ENCODE data around the gene KIR3DL2. TPM values are rescaled to one million over a fixed set of nuclear protein-coding genes. Genes with fewer than 3 reads are reported as not detected.
"Not testable (repeated sequence)": the region's sequence is repeated elsewhere in the genome, so short reads cannot be mapped to it uniquely, and the experiment has no call there.

Gene KIR3DL2
- total RNA-seq, 1 donor from 2014 or later, result not detected

DNA sequence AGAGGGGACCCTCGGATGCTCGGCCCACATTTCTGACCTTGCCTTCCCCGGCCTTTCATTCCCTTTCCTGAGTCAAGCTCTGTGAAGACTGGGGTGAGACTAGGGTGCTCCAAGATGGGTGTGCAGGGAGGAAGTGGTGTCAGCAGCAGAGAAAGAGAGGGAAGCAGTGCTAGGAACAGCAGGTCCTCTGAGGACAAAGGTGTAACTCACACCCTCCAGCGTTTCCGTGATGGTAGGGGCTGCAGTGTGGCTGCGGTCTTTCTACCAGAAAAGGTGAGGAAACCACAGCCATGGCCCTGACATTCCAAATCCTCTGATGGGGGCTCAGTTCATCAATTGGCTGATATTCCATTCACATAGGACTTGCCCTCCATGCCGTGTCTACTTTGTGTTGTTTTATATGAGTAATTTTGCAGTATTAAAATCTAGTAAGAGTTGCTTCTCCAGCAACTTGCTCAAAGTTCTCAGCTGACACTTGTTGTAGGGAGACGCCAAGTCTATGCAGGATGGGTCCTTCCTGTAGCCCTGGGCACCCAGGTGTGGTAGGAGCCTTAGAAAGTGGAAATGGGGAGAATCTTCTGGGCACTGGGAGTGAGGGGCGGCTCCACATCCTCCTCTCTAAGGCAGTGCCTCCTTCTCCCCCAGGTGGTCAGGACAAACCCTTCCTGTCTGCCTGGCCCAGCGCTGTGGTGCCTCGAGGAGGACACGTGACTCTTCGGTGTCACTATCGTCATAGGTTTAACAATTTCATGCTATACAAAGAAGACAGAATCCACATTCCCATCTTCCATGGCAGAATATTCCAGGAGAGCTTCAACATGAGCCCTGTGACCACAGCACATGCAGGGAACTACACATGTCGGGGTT is 32.3 kb upstream of the KIR3DL2 start:
- TF ChIP-seq, protein P1, sequence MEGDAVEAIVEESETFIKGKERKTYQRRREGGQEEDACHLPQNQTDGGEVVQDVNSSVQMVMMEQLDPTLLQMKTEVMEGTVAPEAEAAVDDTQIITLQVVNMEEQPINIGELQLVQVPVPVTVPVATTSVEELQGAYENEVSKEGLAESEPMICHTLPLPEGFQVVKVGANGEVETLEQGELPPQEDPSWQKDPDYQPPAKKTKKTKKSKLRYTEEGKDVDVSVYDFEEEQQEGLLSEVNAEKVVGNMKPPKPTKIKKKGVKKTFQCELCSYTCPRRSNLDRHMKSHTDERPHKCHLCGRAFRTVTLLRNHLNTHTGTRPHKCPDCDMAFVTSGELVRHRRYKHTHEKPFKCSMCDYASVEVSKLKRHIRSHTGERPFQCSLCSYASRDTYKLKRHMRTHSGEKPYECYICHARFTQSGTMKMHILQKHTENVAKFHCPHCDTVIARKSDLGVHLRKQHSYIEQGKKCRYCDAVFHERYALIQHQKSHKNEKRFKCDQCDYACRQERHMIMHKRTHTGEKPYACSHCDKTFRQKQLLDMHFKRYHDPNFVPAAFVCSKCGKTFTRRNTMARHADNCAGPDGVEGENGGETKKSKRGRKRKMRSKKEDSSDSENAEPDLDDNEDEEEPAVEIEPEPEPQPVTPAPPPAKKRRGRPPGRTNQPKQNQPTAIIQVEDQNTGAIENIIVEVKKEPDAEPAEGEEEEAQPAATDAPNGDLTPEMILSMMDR (IDR thresholded peaks at IDR 0.05; ENCODE audit: unreplicated experiment), result no peak
- Mint-ChIP-seq H3K27ac (no peak overlapping the region), H3K4me3 (no peak overlapping the region), H3K36me3 (peaks cover 3% of the 10 kb centered on the region), H3K27me3 (ENCODE audit: low read depth) (no peaks in the 10 kb centered on the region), H3K9me3 (peaks cover 76% of the 10 kb centered on the region), H3K4me1 (no peaks in the 10 kb centered on the region)
- no peak for DNase-seq (ENCODE audit: low spot score in 2 of 2, unreplicated experiment in 2 of 2)

DNA sequence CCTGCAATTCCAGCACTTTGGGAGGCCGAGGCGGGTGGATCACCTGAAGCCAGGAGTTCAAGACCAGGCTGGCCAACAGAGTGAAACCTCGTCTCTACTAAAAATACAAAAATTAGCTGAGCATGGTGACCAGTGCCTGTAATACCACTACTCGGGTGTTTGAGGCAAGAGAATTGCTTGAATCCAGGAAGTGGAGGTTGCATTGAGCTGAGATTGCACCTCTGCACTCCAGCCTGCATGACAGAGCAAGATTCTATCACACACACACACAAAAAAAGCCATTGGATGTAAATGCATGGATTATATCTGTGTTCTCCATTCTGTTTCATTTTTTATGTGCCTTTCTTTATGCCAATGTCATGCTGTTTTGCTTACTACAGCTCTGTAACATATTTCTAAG is 25.8 kb upstream of the KIR3DL2 start:
- H3K27me3 Mint-ChIP-seq (ENCODE audit: low read depth); H3K4me3 Mint-ChIP-seq; H3K36me3 Mint-ChIP-seq; H3K27ac Mint-ChIP-seq; H3K4me1 Mint-ChIP-seq; DNase-seq (ENCODE audit: low spot score in 2 of 2, unreplicated experiment in 2 of 2): not testable (repeated sequence)
- peaks cover 50% of the 10 kb centered on the region for H3K9me3 Mint-ChIP-seq

DNA sequence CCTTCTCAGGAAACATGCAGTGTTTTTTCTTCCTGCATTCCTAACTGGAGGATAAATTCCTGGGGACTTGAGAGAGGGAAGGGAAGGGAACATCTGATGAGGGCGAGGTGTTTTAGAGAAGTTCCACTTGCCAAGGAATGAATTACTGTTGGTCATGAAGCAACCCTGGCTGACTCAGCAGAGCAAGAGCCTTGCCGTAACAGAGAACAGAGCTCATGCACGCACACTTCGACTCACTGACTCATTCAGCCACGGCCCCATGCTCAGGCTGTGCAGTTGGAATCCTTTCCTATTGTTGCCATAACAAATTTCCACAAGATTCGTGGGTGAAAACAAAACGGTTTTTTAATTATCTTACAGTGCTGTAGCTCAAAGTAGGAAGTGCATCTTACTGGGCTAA is 24.9 kb upstream of the KIR3DL2 start:
- H3K4me1 Mint-ChIP-seq; H3K4me3 Mint-ChIP-seq; H3K27me3 Mint-ChIP-seq (ENCODE audit: low read depth); H3K36me3 Mint-ChIP-seq; DNase-seq (ENCODE audit: low spot score in 2 of 2, unreplicated experiment in 2 of 2); H3K27ac Mint-ChIP-seq: not testable (repeated sequence)
- peaks cover 49% of the 10 kb centered on the region for H3K9me3 Mint-ChIP-seq

DNA sequence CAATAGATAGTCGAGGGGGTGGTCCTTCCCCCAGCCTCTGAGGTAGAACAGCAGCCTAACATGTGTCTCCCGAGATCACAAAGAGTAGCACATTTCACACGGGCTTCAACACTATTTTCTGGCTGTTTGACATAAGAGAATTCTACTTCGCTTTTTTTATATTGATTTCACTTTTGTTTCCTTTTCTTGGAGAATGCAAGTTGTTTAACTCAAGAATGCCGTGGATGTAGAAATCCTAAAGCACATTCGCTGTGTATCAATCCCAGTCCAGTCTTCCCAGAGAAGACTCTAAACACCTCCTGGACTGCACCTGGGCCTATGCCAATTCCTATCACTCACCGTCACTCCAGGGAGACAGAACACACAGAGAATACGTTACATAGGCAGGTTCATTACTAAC is 22.2 kb upstream of the KIR3DL2 start:
- not testable (repeated sequence) for H3K27me3 Mint-ChIP-seq (ENCODE audit: low read depth)

DNA sequence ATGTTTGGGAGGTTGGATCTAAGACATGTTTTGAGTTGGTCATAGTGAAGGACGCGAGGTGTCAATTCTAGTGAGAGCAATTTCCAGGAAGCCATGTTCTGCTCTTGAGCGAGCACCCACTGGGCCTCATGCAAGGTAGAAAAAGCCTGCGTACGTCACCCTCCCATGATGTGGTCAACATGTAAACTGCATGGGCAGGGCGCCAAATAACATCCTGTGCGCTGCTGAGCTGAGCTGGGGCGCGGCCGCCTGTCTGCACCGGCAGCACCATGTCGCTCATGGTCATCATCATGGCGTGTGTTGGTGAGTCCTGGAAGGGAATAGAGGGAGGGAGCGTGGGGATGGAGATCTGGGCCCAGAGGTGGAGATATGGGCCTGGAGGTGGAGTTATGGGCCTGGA is 17.7 kb upstream of the KIR3DL2 start, which contains the start of gene KIR2DS4:
Gene KIR2DS4, plus strand, starts transcription at position 181 of the 400 bp plus-strand sequence.
- peaks cover 58% of the 10 kb centered on the region for H3K9me3 Mint-ChIP-seq
- not testable (repeated sequence) for H3K4me3 Mint-ChIP-seq; DNase-seq (ENCODE audit: low spot score in 2 of 2, unreplicated experiment in 2 of 2); H3K4me1 Mint-ChIP-seq; H3K27me3 Mint-ChIP-seq (ENCODE audit: low read depth); H3K36me3 Mint-ChIP-seq; H3K27ac Mint-ChIP-seq

More for the DNA sequence above, 22.2 kb upstream of the KIR3DL2 start:
- not testable (repeated sequence) for H3K4me3 Mint-ChIP-seq; H3K4me1 Mint-ChIP-seq; H3K27ac Mint-ChIP-seq; H3K36me3 Mint-ChIP-seq; DNase-seq (ENCODE audit: low spot score in 2 of 2, unreplicated experiment in 2 of 2)
- H3K9me3 Mint-ChIP-seq, result peaks cover 50% of the 10 kb centered on the region

DNA sequence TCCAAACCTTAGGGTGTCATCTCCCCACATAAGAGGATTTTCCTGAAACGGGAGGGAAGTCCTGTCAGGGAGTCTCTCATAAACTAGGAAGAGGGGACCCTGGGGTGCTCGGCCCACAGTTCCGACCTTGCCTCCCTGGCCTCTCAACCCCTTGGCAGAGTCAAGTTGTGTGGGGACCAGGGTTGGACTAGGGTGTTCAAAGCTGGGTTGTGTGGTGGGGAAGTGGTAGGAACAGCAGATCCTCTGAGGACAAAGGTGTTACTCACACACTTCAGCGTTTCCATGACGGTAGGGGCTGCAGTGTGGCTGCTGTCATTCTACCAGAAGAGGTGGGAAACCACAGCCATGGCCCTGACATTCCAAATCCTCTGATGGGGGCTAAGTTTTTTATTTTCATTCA is 15.1 kb upstream of the KIR3DL2 start:
- peaks cover 62% of the 10 kb centered on the region for H3K9me3 Mint-ChIP-seq
- not testable (repeated sequence) for H3K4me1 Mint-ChIP-seq; H3K36me3 Mint-ChIP-seq; H3K4me3 Mint-ChIP-seq; H3K27ac Mint-ChIP-seq; DNase-seq (ENCODE audit: low spot score in 2 of 2, unreplicated experiment in 2 of 2); H3K27me3 Mint-ChIP-seq (ENCODE audit: low read depth)

DNA sequence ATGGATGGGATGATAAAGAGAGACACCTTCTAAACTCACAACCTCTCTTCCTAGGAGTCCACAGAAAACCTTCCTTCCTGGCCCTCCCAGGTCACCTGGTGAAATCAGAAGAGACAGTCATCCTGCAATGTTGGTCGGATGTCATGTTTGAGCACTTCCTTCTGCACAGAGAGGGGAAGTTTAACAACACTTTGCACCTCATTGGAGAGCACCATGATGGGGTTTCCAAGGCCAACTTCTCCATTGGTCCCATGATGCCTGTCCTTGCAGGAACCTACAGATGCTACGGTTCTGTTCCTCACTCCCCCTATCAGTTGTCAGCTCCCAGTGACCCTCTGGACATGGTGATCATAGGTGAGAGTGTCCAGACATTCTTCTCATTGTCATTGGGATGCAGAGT is 12.7 kb upstream of the KIR3DL2 start:
- DNase-seq (ENCODE audit: low spot score in 2 of 2, unreplicated experiment in 2 of 2); H3K27ac Mint-ChIP-seq; H3K27me3 Mint-ChIP-seq (ENCODE audit: low read depth); H3K36me3 Mint-ChIP-seq; H3K4me1 Mint-ChIP-seq; H3K4me3 Mint-ChIP-seq: not testable (repeated sequence)
- H3K9me3 Mint-ChIP-seq, result peaks cover 43% of the 10 kb centered on the region

DNA sequence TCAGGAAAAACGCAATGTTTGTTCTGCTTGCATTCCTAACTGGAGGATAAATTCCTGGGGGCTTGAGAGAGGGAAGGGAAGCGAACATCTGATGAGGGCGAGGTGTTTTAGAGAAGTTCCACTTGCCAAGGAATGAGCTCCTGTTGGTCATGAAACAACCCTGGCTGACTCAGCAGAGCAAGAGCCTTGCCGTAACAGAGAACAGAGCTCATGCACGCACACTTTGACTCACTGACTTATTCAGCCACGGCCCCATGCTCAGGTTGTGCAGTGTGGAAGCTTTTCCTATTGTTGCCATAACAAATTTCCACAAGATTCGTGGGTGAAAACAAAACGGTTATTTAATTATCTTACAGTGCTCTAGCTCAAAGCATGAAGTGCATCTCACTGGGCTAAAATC is 7.1 kb upstream of the KIR3DL2 start:
- not testable (repeated sequence) for H3K4me1 Mint-ChIP-seq; H3K27ac Mint-ChIP-seq; DNase-seq (ENCODE audit: low spot score in 2 of 2, unreplicated experiment in 2 of 2); H3K4me3 Mint-ChIP-seq; H3K27me3 Mint-ChIP-seq (ENCODE audit: low read depth); H3K36me3 Mint-ChIP-seq
- peaks cover 42% of the 10 kb centered on the region for H3K9me3 Mint-ChIP-seq

DNA sequence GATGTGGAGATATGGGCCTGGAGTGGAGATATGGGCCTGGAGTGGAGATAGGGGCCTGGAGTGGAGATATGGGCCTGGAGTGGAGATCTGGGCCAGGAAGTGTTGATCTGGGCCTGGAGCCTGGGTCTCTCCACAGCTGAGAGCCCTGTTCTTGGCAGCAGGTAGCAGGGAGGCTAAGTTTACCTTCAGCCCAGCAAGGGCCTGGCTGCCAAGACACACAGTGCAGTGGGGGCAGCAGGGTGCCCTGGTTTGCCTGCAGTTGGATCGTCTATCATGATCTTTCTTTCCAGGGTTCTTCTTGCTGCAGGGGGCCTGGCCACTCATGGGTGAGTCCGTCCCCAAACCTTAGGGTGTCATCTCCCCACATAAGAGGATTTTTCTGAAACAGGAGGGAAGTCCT is 687 bp downstream of the KIR3DL2 start:
- TF ChIP-seq, protein P1 (IDR thresholded peaks at IDR 0.05; ENCODE audit: unreplicated experiment), result no peak
- Mint-ChIP-seq H3K27ac (no peak overlapping the region), H3K4me1 (no peaks in the 10 kb centered on the region), H3K9me3 (peaks cover 79% of the 10 kb centered on the region), H3K27me3 (ENCODE audit: low read depth) (no peaks in the 10 kb centered on the region), H3K4me3 (no peak overlapping the region), H3K36me3 (peaks cover 3% of the 10 kb centered on the region)
- no peak for DNase-seq (ENCODE audit: low spot score in 2 of 2, unreplicated experiment in 2 of 2)

All from mesothelial cell of epicardium (in vitro differentiated cells).